IPS-15b (cell line): Measurements from ENCODE around the gene PRG2.
"Not testable (repeated sequence)": the region's sequence is repeated elsewhere in the genome, so short reads cannot be mapped to it uniquely, and the experiment has no call there.

Experiments
- H3K27me3 ChIP-seq: one replicate; pipeline ENCODE4 v1.6.1; 2013; ENCODE audit warnings: low read length; ENCODE audit not compliant: control insufficient read depth, insufficient read depth
- H3K36me3 ChIP-seq: one replicate; pipeline ENCODE4 v1.6.1; 2013; ENCODE audit warnings: low read length; ENCODE audit not compliant: control insufficient read depth, insufficient read depth
- H3K4me1 ChIP-seq: one replicate; pipeline ENCODE4 v1.6.1; 2013; ENCODE audit warnings: mild to moderate bottlenecking, low read length; ENCODE audit not compliant: control insufficient read depth, insufficient read depth
- H3K4me3 ChIP-seq: one replicate; pipeline ENCODE4 v1.5.1; 2013; ENCODE audit warnings: low read depth, low read length
- H3K9ac ChIP-seq: one replicate; pipeline ENCODE4 v1.6.1; 2013; ENCODE audit warnings: low read depth, mild to moderate bottlenecking, low read length
- H3K9me3 ChIP-seq: one replicate; pipeline ENCODE4 v1.6.1; 2013; ENCODE audit warnings: mild to moderate bottlenecking, low read length; ENCODE audit not compliant: control insufficient read depth, insufficient read depth

PRG2 gene

DNA sequence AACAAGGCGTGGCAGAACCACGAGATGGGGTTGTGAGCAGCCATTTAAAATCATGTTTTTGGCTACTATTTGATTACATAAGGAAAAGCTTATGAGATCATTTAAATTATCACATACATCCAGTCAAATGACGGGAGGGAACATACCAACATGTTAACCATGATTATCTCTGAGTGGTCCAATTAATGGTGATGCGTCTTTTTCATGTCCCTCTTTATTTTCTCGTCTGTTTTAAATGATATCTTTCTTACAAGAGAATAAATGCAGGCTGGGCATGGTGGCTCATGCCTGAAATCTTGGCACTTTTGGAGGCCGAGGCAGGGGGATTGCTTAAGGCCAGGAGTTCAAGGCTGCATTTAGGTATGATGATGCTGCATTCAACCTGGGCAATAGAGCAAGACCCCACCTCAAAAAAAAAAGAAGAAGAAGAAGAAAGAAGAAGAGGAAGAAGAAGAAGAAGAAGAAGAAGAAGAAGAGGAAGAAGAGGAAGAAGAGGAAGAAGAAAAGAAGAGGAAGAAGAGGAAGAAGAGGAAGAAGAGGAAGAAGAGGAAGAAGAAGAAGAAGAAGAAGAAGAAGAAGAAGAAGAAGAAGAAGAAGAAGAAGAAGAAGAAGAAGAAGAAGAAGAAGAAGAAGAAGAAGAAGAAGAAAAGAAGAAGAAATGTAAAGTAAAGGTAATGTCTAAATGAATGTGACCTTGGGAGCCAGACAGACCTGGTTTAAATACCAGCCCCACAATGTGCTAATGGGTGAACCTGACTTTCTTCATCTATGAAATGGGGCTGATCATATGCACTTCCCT lies 12.8 kb upstream of the PRG2 start:
- H3K9me3 ChIP-seq, H3K27me3 ChIP-seq, H3K36me3 ChIP-seq, H3K4me3 ChIP-seq, H3K4me1 ChIP-seq, H3K9ac ChIP-seq: not testable (repeated sequence)

DNA sequence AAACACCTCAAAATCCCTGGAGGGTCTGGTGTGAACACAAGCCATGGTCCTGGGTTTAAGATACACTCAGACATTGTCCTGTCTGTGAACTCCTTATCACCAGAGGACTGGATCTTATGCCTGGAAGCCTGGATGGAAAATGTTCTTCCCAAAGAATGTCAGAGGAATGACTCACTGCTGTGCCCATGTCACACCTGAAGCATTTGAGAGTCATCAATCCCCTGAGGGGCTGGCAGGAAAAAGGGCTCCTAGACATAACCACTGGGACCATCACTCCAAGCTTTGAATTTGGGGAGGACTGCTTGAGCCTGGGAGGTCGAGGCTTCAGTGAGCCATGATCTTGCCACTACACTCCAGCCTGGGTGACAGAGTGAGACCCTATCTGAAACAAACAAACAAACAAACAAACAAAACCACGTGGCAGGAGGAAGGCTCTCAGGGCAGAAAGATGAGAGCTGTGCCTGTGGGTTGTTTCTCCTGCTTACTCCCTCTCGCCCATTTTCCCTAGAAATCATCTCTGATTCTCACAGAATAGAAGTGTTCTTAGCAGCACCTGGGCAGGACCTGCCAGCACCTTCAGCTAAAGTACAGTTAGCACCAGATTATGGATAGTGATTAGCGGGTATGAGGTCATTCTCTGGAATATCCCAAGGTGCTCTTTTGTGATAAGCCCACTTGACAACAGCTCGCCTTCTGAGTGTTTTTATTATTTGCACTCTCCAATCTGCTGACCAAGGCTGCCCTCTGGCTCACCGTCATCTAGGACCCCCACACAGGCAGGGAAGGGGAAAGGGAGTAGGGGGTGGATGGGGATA lies 11.9 kb upstream of the PRG2 start:
- Histone ChIP-seq H3K4me1 (no peaks in the 10 kb centered on the region), H3K9ac (no peak overlapping the region), H3K27me3 (peaks cover 2% of the 10 kb centered on the region), H3K9me3 (no peaks in the 10 kb centered on the region), H3K36me3 (peaks cover 4% of the 10 kb centered on the region), H3K4me3 (no peak overlapping the region)

DNA sequence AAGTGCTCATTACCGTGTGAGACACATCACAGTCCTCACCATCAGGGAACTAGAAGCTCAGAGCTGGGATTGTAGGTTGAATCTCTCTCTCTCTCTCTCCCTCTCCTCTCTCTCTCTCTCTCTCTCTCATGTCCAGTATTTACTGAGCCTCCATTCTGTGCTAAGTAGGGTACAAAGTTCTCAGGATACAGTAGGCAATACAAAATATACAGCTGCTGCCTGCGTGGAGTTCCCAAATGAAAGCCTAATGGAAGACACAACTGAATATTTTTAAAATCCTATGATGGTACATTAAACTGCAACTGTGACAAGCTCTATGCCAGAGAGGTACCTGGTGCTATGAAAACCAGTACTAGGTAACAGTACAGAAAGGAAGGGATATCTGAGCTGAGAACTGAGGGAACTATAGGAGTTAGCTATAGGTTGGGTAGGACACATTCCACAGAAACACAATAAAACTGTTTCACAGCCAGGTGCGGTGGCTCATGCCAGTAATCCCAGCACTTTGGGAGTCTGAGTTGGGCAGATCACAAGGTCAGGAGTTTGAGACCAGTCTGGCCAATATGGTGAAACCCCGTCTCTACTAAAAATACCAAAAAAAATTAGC lies 9.6 kb upstream of the PRG2 start:
- Histone ChIP-seq H3K36me3 (no peaks in the 10 kb centered on the region), H3K4me1 (no peaks in the 10 kb centered on the region), H3K9me3 (no peaks in the 10 kb centered on the region), H3K9ac (no peak overlapping the region), H3K27me3 (peaks cover 4% of the 10 kb centered on the region), H3K4me3 (no peak overlapping the region)

DNA sequence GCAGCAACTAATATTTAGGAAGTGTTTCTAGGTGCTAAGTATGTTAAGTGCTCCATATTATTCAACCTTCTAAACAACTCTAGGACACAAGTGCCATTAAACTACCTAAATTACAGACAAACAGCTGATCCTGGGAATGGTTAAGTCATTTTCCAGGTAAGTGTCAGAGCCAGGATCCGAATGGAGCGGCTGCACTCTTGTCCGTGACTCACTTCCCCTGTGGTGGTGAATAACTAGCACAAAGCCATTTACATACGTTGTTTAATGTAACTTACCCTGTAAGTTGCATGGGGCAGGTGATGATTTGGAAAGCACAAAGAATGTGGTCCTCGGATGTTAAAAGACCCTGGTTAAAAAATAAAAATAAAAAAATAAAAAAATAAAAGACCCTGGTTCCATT lies 8.8 kb upstream of the PRG2 start:
- Histone ChIP-seq H3K27me3 (peaks cover 6% of the 10 kb centered on the region), H3K4me1 (no peaks in the 10 kb centered on the region), H3K9ac (no peak overlapping the region), H3K36me3 (no peaks in the 10 kb centered on the region), H3K4me3 (no peak overlapping the region), H3K9me3 (no peaks in the 10 kb centered on the region)

DNA sequence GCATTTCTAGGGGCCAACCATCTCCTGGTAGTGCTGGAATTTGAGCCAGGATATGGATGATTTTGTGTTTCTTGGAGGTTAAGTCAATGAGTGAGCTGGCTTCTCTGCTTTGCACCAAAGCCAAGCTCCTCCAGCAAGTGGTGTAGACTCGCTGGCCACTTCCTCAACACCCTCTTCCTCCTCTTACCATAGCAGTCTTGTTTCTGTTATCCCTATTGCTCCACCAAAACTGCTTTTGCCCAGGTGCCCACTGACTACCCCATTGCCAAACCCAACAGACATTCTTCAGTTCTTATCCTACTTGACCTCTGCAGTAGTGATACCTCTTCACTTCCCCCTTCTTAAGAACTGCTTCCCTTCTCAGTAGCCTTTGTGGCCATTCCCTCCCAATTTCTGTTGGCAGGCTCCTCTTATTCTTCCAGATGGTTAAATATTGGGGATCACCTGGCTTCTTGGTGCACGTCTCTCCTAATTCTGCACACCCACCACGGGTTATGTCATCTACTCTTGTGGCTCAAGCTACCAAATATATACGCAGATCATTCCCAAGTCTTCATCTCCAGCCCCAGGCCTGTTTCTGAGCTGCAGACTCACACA lies 7.0 kb upstream of the PRG2 start:
- no peaks in the 10 kb centered on the region for H3K4me1 ChIP-seq
- no peak overlapping the region for H3K4me3 ChIP-seq
- H3K27me3 ChIP-seq = peaks cover 10% of the 10 kb centered on the region
- H3K36me3 ChIP-seq = no peaks in the 10 kb centered on the region
- H3K9me3 ChIP-seq = no peaks in the 10 kb centered on the region
- no peak overlapping the region for H3K9ac ChIP-seq

DNA sequence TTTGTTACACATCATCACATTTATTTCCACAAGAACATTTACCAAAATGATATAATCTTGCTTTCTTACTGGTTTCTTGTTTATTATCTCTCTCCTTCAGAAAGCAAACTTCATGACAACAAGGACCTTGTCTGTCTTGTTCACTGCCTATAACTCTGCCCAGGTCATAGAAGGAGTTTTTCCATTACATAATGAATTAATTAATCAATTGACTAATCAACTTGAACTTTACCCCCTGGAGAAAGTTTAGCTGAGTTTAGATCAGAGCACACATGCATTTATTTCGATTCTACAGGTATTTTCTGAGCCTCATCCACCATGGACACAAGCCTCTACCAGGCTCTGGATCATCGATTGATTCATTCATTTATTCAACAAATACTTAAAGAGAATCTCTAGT lies 6.3 kb upstream of the PRG2 start:
- Histone ChIP-seq H3K4me3 (no peak overlapping the region), H3K27me3 (peaks cover 11% of the 10 kb centered on the region), H3K4me1 (no peaks in the 10 kb centered on the region), H3K9me3 (no peaks in the 10 kb centered on the region), H3K9ac (no peak overlapping the region), H3K36me3 (no peaks in the 10 kb centered on the region)

DNA sequence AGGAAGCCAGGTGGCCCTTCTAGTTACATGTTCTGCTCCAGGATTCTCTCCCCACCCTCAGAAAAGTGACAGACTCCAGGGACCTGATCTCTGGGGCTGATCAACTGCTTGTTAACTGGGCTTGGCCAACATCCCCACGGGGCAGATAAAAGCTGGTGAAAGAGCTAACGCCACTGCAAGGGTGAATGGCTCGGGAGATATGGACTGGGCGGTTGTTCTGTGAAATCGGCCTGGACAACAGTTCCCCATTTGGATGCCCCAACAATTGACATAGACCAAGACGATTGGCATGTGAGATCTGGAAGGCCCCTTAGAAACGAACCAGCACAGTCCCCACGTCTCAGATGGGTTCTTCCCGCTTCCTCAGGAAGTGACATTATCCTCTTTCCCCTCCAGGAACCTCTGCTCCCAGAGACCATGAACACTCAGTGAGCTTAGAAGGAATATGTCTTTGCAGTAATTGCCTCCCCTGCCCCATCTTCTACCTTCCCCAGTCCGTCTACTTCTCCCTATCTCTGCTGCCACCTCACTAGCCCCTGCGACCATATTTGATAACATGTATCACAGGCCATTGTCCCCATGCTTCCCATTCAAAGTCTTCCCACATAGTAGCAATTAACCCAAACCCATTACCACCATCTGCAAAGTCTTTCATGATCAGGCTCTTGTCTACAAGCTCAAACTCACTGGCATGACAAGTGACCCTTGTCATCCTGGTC lies 5.6 kb upstream of the PRG2 start:
- Histone ChIP-seq H3K9ac (no peak overlapping the region), H3K4me1 (no peaks in the 10 kb centered on the region), H3K27me3 (peaks cover 11% of the 10 kb centered on the region), H3K4me3 (no peak overlapping the region), H3K36me3 (no peaks in the 10 kb centered on the region), H3K9me3 (no peaks in the 10 kb centered on the region)

DNA sequence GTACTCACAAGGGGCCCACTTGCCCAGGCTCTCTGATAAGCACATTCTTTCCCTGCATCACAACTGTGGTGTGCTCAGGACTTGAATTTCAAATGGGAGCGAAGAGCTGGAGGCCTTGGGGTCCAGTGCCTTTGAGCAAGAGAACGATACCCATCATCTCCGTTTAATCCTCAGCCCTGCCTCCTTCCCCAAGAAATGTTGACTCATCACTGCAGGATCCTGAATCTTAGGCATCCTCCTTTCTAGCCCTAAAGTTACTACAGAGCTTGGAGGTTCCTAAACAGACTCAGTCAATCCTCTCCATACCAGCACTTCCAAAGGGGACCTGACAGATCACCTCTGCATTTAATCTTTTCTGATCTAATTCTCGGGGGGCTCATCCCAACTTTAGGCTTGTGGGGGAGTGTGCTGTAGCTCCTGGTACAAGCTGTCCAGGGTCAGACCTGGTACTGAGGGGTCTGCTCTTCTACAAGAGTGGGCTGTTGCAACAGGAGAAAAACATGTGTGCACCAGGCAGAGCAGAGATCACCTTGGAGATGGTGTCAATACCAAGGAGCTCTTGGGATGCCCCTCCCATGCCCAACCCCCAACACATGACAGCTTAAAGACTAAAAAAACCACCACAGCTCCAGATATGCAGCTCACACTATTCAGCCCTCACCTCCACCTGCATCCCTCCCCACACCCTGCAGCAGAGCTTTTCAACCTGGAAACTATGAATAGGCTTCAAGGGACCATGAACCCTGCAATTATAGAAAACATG lies 3.9 kb upstream of the PRG2 start:
- no peaks in the 10 kb centered on the region for H3K36me3 ChIP-seq
- no peaks in the 10 kb centered on the region for H3K9me3 ChIP-seq
- H3K4me1 ChIP-seq = no peaks in the 10 kb centered on the region
- no peak overlapping the region for H3K4me3 ChIP-seq
- peaks cover 14% of the 10 kb centered on the region for H3K27me3 ChIP-seq
- H3K9ac ChIP-seq = no peak overlapping the region

DNA sequence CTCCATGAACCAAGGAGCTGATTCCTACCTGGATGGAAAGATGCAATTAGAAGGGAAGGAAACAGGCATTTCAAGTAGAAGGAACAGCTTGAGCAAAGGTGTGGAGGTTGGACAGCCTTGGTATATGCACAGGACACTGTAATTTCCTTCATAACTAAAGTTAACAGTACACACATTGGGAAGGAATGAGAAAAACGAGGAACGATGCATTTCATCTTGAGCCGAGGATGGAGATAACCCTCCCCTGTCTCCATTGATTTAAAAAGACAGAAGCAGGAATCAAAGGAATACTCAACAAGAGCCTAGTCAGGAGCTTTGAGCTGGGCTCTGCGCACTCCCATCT lies 2.3 kb upstream of the PRG2 start:
- Histone ChIP-seq H3K4me1 (no peaks in the 10 kb centered on the region), H3K4me3 (no peak overlapping the region), H3K9ac (no peak overlapping the region), H3K27me3 (peaks cover 14% of the 10 kb centered on the region), H3K9me3 (no peaks in the 10 kb centered on the region), H3K36me3 (no peaks in the 10 kb centered on the region)

DNA sequence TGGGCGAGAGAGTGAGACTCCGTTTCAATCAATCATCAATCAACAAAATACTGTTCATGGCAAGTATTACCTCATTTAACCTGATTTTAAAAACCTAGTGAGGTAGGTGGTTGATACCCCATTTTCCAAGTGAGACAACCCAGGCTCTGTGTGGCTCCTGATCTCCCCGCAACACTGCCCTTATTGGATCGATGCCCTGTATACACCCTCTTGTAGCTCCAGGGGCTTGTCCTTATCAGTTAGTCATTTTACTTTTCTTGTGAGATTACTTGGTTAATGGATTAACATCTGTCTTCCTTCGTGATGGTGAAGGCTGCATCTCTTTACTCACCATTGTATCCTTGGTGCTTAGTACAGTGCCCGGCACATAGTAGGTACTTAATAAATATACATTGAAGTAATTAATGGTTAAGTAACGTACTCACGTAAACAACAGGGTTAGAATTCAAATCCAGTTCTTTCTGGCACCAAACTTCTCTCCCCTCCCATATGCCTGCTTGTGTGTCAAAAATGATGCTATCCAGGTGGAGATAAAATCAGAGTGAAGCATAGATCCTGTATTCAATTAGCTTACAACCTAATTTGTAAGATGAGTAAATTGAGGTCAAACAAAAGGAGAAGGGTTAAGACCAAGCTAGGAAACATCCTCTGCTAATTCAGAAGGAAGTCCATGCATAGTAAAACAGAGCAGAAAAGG lies 1.8 kb upstream of the PRG2 start:
- no peaks in the 10 kb centered on the region for H3K9me3 ChIP-seq
- no peaks in the 10 kb centered on the region for H3K4me1 ChIP-seq
- no peak overlapping the region for H3K9ac ChIP-seq
- peaks cover 14% of the 10 kb centered on the region for H3K27me3 ChIP-seq
- no peak overlapping the region for H3K4me3 ChIP-seq
- H3K36me3 ChIP-seq = no peaks in the 10 kb centered on the region
